Measurements from ENCODE around the gene WDR53.
A peak's percentile ranks its signal among the peaks of the same experiment; 100 is the strongest.
"Not testable (repeated sequence)": the region's sequence is repeated elsewhere in the genome, so short reads cannot be mapped to it uniquely, and the experiment has no call there.

The WDR53 gene

GRCh38 chr3:196568246-196569002 is at the start of gene WDR53, which contains the start of gene FBXO45:
Gene WDR53, minus strand, starts transcription at chr3:196568554. Its CDS starts 7,079 bp downstream, at chr3:196561475.
Gene FBXO45, plus strand, starts transcription at chr3:196568660. Its CDS starts 325 bp downstream, at chr3:196568985.
- TF ChIP-seq CTCF (IDR thresholded peaks at IDR 0.05; ENCODE audit: low read depth, low read length): no peak
- Histone ChIP-seq H3K27me3 (ENCODE audit: insufficient read depth, low read depth, severe bottlenecking) (no peaks in the 10 kb centered on the region), H3K9me3 (ENCODE audit: severe bottlenecking) (no peaks in the 10 kb centered on the region), H3K36me3 (no peaks in the 10 kb centered on the region; the same call in 1 of the 2 replicates), H3K4me3 (ENCODE audit: low read depth, low read length) (peak within 1 kb of the TSS; percentile 87), H3K27ac (peak within 1 kb of the TSS; percentile 78)
- DNase-seq: peak; percentile 87

- DNase-seq: peak; percentile 32
- Histone ChIP-seq H3K4me3 (ENCODE audit: low read depth, low read length) (no peak overlapping the region), H3K9me3 (ENCODE audit: severe bottlenecking) (no peaks in the 10 kb centered on the region), H3K27me3 (ENCODE audit: insufficient read depth, low read depth, severe bottlenecking) (no peaks in the 10 kb centered on the region), H3K36me3 (no peaks in the 10 kb centered on the region), H3K27ac (peak overlapping the region; percentile 47)
- no peak for TF ChIP-seq CTCF (IDR thresholded peaks at IDR 0.05; ENCODE audit: low read depth, low read length)
Measured at GRCh38 chr3:196617256-196617655, 48.9 kb upstream of the WDR53 start.

GRCh38 chr3:196615234-196615633 is 46.9 kb upstream of the WDR53 start:
- H3K27me3 ChIP-seq (ENCODE audit: insufficient read depth, low read depth, severe bottlenecking); H3K9me3 ChIP-seq (ENCODE audit: severe bottlenecking); DNase-seq; H3K4me3 ChIP-seq (ENCODE audit: low read depth, low read length); H3K36me3 ChIP-seq; H3K27ac ChIP-seq: not testable (repeated sequence)

GRCh38 chr3:196611761-196612483 is 43.6 kb upstream of the WDR53 start:
- no peaks in the 10 kb centered on the region for H3K27me3 ChIP-seq (ENCODE audit: insufficient read depth, low read depth, severe bottlenecking)
- DNase-seq: no peak
- no peak overlapping the region for H3K4me3 ChIP-seq (ENCODE audit: low read depth, low read length)
- H3K36me3 ChIP-seq: no peaks in the 10 kb centered on the region
- no peak overlapping the region for H3K27ac ChIP-seq
- TF ChIP-seq CTCF (IDR thresholded peaks at IDR 0.05; ENCODE audit: low read depth, low read length): no peak
- no peaks in the 10 kb centered on the region for H3K9me3 ChIP-seq (ENCODE audit: severe bottlenecking)

- Histone ChIP-seq H3K27me3 (ENCODE audit: insufficient read depth, low read depth, severe bottlenecking) (no peaks in the 10 kb centered on the region), H3K36me3 (no peaks in the 10 kb centered on the region), H3K27ac (no peak overlapping the region), H3K4me3 (ENCODE audit: low read depth, low read length) (no peak overlapping the region), H3K9me3 (ENCODE audit: severe bottlenecking) (no peaks in the 10 kb centered on the region)
- no peak for TF ChIP-seq CTCF (IDR thresholded peaks at IDR 0.05; ENCODE audit: low read depth, low read length)
- no peak for DNase-seq
Measured at GRCh38 chr3:196609805-196610515, 41.6 kb upstream of the WDR53 start.

GRCh38 chr3:196609343-196609775 is 41.0 kb upstream of the WDR53 start:
- DNase-seq: peak; percentile 85
- no peak overlapping the region for H3K27ac ChIP-seq

More at GRCh38 chr3:196609343-196609775, 41.0 kb upstream of the WDR53 start:
- Histone ChIP-seq H3K9me3 (ENCODE audit: severe bottlenecking) (no peaks in the 10 kb centered on the region), H3K36me3 (no peaks in the 10 kb centered on the region), H3K4me3 (ENCODE audit: low read depth, low read length) (no peak overlapping the region), H3K27me3 (ENCODE audit: insufficient read depth, low read depth, severe bottlenecking) (no peaks in the 10 kb centered on the region)
- peak; percentile 54 for TF ChIP-seq CTCF (IDR thresholded peaks at IDR 0.05; ENCODE audit: low read depth, low read length)
